Peyer's patch (tissue), 4 donors: ENCODE results near the gene SCN9A.

Experiments
- CTCF ChIP-seq, 6 experiments: fragments of 450-650 bp in 4 of 6; fragments of 200-600 bp in 2 of 6; sonication (generic) in 1 of 6; IDR thresholded peaks; one replicate each; pipeline ENCODE4 v1.5.1; 2017 to 2019; ENCODE audit warnings: antibody characterized with exemption in 6 of 6, mild to moderate bottlenecking in 3 of 6, moderate library complexity in 1 of 6
- POLR2A ChIP-seq, 2 donors: fragments of 450-650 bp; IDR thresholded peaks; one replicate each; pipeline ENCODE4 v1.5.1; 2017; ENCODE audit warnings: antibody characterized with exemption in 2 of 2, mild to moderate bottlenecking in 2 of 2, moderate library complexity in 2 of 2

GRCh38 chr2:166152064-166152463, 223.7 kb downstream of the SCN9A start:
- TF ChIP-seq POLR2A (IDR thresholded peaks at IDR 0.05) (no peak), CTCF (IDR thresholded peaks at IDR 0.05) (no peak)
